Uterus (tissue), 2 donors: Measurements from ENCODE around the gene LCK.

ENCODE experiments used
- POLR2A ChIP-seq, 2 donors: fragments of 450-650 bp; IDR thresholded peaks; one replicate each; pipeline ENCODE4 v1.6.1; 2016; ENCODE audit warnings: antibody characterized with exemption in 2 of 2, mild to moderate bottlenecking in 1 of 2, moderate library complexity in 1 of 2
- TF ChIP-seq, protein P1 (sequence below), 4 experiments: fragments of 200-600 bp in 2 of 4; fragments of 450-650 bp in 2 of 4; sonication (generic) in 2 of 4; IDR thresholded peaks; one replicate each; pipeline ENCODE4 v1.5.1; 2016 to 2019; ENCODE audit warnings: antibody characterized with exemption in 4 of 4, mild to moderate bottlenecking in 2 of 4, moderate library complexity in 1 of 4

DNA sequence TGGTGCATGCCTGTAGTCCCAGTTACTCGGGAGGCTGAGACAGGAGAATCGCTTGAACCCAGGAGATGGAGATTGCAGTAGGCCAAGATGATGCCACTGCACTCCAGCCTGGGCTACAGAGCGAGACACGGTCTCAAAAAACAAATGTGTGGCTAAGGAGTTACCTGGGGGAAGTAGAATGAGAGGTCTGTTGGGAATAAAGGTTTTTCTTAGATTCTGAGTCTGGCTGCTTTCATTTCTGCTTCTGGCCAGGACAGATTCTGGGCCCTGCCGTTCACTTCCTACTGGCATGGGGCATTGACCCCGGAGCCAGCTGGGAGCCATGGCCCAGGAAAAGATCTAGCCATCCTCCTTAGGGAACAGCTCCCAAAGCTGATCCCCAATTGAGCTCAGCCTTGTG, 42.6 kb upstream of the LCK start:
- TF ChIP-seq, protein P1, sequence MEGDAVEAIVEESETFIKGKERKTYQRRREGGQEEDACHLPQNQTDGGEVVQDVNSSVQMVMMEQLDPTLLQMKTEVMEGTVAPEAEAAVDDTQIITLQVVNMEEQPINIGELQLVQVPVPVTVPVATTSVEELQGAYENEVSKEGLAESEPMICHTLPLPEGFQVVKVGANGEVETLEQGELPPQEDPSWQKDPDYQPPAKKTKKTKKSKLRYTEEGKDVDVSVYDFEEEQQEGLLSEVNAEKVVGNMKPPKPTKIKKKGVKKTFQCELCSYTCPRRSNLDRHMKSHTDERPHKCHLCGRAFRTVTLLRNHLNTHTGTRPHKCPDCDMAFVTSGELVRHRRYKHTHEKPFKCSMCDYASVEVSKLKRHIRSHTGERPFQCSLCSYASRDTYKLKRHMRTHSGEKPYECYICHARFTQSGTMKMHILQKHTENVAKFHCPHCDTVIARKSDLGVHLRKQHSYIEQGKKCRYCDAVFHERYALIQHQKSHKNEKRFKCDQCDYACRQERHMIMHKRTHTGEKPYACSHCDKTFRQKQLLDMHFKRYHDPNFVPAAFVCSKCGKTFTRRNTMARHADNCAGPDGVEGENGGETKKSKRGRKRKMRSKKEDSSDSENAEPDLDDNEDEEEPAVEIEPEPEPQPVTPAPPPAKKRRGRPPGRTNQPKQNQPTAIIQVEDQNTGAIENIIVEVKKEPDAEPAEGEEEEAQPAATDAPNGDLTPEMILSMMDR (IDR thresholded peaks at IDR 0.05) = no peak
- TF ChIP-seq POLR2A (IDR thresholded peaks at IDR 0.05) = no peak
